ENCODE measurements around the gene USP4.
A peak's percentile ranks its signal among the peaks of the same experiment; 100 is the strongest.

USP4 gene

DNA sequence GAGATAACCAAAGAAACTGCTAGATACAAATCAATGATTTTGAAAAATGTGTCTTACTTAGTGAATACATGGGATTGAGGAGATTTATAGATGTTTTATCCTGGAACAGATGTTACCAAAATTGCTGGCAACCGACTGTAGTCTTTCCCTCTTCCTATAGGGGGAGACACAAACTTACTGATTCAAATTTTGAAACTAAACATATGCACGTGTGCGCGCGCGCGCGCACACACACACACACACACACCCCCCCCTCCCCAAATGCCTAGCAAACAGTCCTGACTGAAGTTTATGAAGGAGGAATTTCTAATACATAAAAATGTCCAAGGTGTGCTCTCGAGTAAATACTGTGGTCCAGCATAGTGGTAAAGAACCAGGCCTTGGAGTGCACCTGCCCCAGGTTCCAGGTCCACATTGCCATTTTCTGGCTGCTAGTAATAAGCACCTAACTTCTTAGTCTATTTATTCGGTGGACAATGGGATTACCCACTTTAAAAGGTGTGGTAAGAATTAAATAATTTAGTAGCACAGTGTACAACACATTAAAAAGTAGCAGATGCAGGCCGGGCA is 44.3 kb downstream of the USP4 start:
- DNase-seq (ENCODE audit: low read depth): peak; percentile 26

- DNase-seq (ENCODE audit: low read depth): no peak
Observed at GRCh38 chr3:49294343-49294742, 45.5 kb downstream of the USP4 start.

DNA sequence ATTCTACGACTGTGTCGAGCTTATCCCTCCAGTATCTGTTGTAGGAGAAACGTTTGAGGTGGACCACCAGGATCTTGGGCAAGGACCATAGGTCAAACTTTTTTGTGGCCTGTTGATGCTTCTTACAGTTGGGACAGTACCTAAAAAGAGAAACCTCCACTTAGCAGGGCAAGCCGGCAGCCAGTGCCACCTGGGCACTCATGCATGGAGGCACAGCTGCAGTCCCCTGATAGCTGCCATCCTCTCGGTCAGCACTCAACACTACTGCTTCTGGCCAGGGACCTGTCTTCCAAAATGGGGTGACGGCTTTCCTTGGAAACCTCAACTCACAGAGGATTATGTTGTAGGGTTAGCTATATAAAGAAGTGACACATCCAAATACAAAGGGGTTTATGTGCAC is 55.9 kb downstream of the USP4 start:
- DNase-seq (ENCODE audit: low read depth): no peak

- peak; percentile 38 for DNase-seq (ENCODE audit: low read depth)
Observed at GRCh38 chr3:49279376-49279775, 60.5 kb downstream of the USP4 start.

DNA sequence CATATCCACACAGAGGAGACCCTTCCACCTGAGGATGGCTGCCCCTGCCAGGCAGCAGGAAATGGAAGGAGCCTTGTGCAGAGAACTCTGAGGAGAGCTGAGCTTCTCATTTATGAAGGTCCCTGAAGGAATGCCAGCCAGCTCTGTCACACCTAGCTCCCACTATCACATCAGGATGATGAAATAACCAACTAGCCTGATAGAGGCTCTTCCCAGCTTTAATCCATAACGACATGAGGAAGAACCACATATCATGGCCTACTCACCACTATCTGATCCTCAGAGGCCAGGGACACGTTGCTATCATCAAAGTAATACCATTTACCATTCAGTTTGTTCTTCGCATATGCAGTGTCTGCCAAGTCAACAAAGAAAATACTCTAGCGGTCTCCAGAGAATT is 61.3 kb downstream of the USP4 start:
- DNase-seq (ENCODE audit: low read depth): peak; percentile 22

- DNase-seq (ENCODE audit: low read depth): peak; percentile 33
Observed at GRCh38 chr3:49277383-49277775, 62.5 kb downstream of the USP4 start.

DNA sequence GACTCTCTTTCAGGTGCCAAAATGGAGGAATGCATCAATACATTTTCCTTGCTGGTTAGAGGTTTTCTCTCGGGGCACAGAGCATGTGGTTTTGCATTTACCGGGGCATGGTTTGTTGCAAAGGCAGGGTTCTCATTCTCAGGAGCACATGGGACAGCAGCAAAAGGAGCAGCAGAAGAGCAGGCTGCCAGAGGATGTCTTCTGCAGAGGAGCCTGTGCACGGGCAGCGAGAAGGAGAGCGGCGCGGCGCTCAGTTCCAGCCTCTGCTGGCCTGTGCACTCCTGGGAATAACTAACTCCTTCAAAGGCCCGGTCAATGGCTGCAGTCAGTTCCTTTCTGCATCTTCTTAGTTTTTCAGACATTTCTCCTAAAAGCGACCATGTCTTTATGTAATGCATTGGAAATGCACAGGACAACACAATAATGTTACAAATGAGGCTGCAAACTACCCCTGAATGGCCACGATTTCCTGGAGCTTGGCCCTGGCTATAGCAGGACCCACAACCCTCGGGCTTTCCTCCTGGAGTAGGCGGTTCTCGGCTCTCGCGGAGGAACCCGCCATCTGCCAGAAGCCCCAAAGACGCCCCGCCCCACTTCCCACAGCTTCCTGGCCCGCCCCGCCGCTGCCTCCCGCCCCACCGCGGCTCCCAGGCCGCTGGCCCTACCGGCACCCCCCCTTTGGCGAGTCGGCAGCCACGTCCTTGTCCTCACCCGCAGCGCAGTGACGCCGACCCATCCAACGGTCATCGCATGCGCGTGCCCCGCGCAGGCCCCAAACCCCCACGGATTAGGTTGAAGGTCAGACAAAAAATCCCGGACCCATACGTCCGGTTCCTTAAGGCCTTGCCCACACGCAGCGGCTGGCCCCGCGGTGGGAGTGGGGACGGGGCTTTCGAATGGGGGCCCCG is 63.1 kb downstream of the USP4 start, which contains the start of gene C3orf62:
Gene C3orf62 (minus strand): TSS at position 758 of the 908 bp plus-strand sequence. CDS start 360 bp downstream, at position 398.
- DNase-seq (ENCODE audit: low read depth): peak; percentile 88

DNA sequence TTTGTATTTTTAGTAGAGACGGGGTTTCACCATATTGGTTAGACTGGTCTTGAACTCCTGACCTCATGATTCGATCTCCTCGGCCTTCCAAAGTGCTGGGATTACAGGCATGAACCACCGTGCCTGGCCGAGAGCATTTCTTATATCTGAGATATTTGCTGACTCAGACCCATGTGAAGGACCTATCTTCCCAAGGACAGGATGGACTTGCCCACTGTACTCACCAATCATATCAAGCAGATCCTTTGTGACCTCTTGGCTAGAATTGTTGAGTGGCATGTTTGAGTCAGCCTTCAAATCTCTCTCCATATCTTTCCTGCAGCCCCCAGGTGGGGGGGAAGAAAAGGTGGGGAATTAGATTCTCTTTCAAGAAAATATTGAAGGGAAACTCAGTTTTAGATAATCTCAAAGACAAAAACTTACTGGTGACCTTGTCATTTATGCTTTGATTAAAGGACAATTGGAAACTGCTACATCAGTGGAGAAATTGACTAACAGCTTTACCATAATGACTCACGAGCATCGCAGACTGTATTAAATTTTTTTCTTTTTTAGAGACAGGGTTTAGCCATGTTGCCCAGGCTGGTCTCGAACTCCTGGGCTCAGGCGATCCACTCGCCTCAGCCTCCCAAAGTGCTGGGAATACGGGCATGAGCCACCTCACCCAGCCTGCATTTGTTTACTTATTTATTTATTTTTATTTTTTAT is 65.9 kb downstream of the USP4 start:
- peak; percentile 61 for DNase-seq (ENCODE audit: low read depth)

- no peak for DNase-seq (ENCODE audit: low read depth)
Observed at GRCh38 chr3:49271047-49271446, 68.8 kb downstream of the USP4 start.

DNA sequence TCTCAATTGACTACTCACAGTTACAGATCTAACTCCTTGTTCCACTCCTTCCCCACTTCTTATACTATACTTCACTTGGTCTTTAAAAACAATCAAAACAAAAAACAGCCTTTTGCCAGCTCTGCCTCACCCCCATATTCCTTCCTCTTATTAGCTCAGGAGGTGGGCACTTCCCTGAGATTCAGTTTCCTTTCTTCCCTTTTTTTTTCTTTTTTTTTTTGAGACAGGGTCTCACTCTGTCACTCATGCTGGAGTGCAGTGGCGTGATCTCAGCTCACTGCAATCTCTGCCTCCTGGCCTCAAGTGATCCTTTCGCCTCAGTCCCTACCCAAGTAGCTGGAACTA is 69.7 kb downstream of the USP4 start:
- no peak for DNase-seq (ENCODE audit: low read depth)

GRCh38 chr3:49269443-49270155 is 70.3 kb downstream of the USP4 start:
- no peak for DNase-seq (ENCODE audit: low read depth)

GRCh38 chr3:49266410-49267095 is 73.3 kb downstream of the USP4 start:
- no peak for DNase-seq (ENCODE audit: low read depth)

GRCh38 chr3:49265661-49266386 is 74.0 kb downstream of the USP4 start:
- no peak for DNase-seq (ENCODE audit: low read depth)

DNA sequence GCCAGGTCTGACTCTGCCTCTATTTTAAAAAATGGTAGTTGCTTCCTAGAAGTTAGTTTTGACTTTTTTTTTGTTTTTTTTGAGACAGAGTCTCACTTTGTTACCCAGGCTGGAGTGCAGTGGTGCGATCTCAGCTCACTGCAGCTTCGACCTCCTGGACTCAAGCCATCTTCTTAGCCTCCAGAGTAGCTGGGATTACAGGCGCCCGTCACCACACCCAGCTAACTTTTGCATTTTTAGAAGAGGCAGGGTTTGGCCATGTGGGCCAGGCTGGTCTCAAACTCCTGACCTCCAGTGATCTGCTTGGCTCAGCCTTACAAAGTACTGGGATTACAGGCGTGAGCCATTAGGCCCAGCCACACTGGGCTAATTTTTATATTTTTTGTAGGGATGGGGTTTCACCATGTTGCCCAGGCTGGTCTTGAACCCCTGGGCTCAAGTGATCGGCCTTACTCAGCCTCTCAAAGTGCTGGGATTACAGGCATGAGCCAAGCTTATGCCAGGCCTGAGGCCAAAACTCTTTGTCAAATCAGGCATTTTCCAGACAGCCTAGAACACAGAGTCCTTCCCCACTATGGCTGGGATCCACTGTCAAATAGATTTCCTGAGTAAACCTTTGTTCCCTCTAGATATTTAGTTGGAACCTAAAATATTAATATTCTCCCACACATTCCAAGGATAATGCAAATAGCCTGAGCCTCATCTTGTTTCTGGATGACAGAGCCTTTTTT is 76.5 kb downstream of the USP4 start:
- no peak for DNase-seq (ENCODE audit: low read depth)

GRCh38 chr3:49260806-49261324 is 79.0 kb downstream of the USP4 start:
- DNase-seq (ENCODE audit: low read depth): peak; percentile 33

GRCh38 chr3:49257187-49257586 is 82.7 kb downstream of the USP4 start:
- no peak for DNase-seq (ENCODE audit: low read depth)

- DNase-seq (ENCODE audit: low read depth): no peak
Observed at GRCh38 chr3:49255718-49256511, 83.9 kb downstream of the USP4 start.

- peak; percentile 36 for DNase-seq (ENCODE audit: low read depth)
Observed at GRCh38 chr3:49255112-49255511, 84.7 kb downstream of the USP4 start.

DNA sequence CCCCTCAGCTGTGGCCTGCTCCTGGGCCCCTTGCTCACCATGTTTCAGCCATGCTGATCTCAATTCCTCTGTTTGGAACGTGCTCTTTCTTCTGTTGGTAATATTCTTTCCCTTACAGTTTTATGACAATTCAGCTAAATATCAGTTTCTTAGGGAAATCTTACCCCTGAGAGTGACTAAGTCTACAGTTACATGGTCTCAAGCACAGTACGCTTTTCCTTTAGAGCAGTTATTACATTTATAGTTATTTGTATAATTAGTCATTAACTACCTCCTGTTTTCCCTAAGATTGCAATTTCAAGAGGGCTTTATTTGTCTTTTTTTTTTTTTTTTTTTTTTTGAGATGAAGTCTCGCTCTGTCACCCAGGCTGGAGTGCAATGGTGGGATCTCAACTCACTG is 86.3 kb downstream of the USP4 start:
- no peak for DNase-seq (ENCODE audit: low read depth)

Measured in iris pigment epithelial cell (primary cell).